Type B pancreatic cell (in vitro differentiated cells): ENCODE results near the gene ANO9. TPM values are rescaled to one million over a fixed set of nuclear protein-coding genes. Genes with fewer than 3 reads are reported as not detected.

Experiments used
- DNase-seq: peaks from one replicate; pipeline ENCODE4 v3.0.0; 2021; ENCODE audit warnings: mixed read lengths; ENCODE audit not compliant: unreplicated experiment; ENCODE audit errors: extremely low spot score
- H3K27ac Mint-ChIP-seq: 2 replicates; pipeline ENCODE4 v1.8.0; 2021; ENCODE audit warnings: mild to moderate bottlenecking, mixed read lengths
- H3K27me3 Mint-ChIP-seq: 2 replicates; pipeline ENCODE4 v1.8.0; 2021; ENCODE audit warnings: mixed read lengths
- H3K36me3 Mint-ChIP-seq: 2 replicates; pipeline ENCODE4 v1.8.0; 2021; ENCODE audit warnings: mixed read lengths
- H3K4me1 Mint-ChIP-seq: one replicate; pipeline ENCODE4 v1.8.0; 2021; ENCODE audit warnings: mixed read lengths; ENCODE audit not compliant: unreplicated experiment
- H3K4me3 Mint-ChIP-seq: 2 replicates; pipeline ENCODE4 v1.8.0; 2021; ENCODE audit warnings: mild to moderate bottlenecking, mixed read lengths
- H3K9me3 Mint-ChIP-seq: 2 replicates; pipeline ENCODE4 v1.8.0; 2021; ENCODE audit warnings: mixed read lengths
- CTCF ChIP-seq: fragments of 200-600 bp; sonication (generic); conservative IDR thresholded peaks from 2 replicates; pipeline ENCODE4 v1.5.0; 2021; ENCODE audit warnings: antibody characterized with exemption, mild to moderate bottlenecking
- total RNA-seq: library from RNA; stranded (reverse); gene quantifications from 2 replicates; pipeline ENCODE4 v1.2.1, GENCODE V29; 2021; ENCODE audit warnings: low replicate concordance

Gene ANO9
- total RNA-seq, 1 donor from 2014 or later: 25.3 TPM

GRCh38 chr11:453564-453963, 11.8 kb upstream of the ANO9 start:
- H3K36me3 Mint-ChIP-seq: peaks cover 11% of the 10 kb centered on the region
- H3K4me1 Mint-ChIP-seq: peaks cover 16% of the 10 kb centered on the region
- peak overlapping the region; percentile 8 for H3K4me3 Mint-ChIP-seq
- no peak for DNase-seq
- H3K9me3 Mint-ChIP-seq: no peaks in the 10 kb centered on the region
- no peak overlapping the region for H3K27ac Mint-ChIP-seq
- no peaks in the 10 kb centered on the region for H3K27me3 Mint-ChIP-seq
- no peak for TF ChIP-seq CTCF

GRCh38 chr11:452916-453527, 11.2 kb upstream of the ANO9 start:
- DNase-seq: no peak
- Mint-ChIP-seq H3K4me3 (peak overlapping the region; percentile 49), H3K27ac (peak overlapping the region; percentile 16), H3K36me3 (peaks cover 11% of the 10 kb centered on the region), H3K9me3 (no peaks in the 10 kb centered on the region), H3K4me1 (peaks cover 16% of the 10 kb centered on the region), H3K27me3 (no peaks in the 10 kb centered on the region)
- no peak for TF ChIP-seq CTCF

DNA sequence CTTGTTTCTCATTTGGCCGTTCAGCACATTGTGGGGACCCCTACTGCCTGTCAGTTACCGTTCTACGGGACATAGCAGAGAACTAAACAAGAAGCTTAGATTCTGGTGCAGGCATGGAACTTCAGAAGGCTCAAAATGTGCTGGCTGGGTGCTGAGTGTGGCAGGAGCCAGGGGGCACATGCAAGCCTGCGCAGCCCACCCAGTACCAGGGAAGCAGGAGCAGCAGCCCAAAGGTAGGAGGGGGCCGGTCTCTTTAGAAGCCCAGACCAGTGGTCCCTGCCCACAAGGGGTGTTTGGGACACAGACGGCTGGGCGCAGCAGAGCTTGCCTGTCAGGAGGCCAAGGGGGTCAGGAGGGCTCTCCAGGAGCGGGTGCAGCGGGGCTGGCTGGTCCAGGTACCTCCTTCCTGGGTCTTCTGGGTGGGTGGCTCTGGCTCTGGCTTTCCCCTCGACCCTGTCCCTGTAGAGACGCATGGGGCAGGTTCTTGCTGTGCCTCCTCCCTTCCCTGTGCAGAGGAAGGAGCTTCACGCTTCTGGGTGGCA, 10.5 kb upstream of the ANO9 start:
- Mint-ChIP-seq H3K9me3 (no peaks in the 10 kb centered on the region), H3K27me3 (no peaks in the 10 kb centered on the region), H3K4me3 (peak overlapping the region; percentile 100), H3K4me1 (peaks cover 12% of the 10 kb centered on the region), H3K36me3 (peaks cover 8% of the 10 kb centered on the region), H3K27ac (no peak overlapping the region)
- TF ChIP-seq CTCF: no peak
- DNase-seq: no peak

DNA sequence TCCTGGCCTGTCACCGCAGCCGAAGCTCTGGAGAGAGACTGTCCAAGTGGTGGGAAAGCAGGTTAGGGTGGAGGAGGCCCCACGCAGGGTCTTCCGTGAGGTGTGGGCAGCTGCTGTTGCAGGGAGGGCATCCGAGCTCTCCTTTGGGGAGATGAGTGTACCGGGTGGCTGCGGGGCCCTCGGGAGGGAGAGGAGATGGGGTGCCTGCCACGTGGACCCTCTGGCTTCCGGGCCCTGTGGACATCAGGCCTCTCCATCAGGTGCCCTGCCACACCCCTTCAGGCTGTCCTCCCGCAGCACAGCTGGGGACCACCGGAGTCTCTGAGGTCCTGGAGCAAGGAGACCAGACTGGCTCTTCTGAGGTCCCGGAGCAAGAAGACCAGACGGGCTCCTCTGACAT, 9.9 kb upstream of the ANO9 start:
- no peaks in the 10 kb centered on the region for H3K27me3 Mint-ChIP-seq
- H3K27ac Mint-ChIP-seq: peak overlapping the region; percentile 95
- H3K4me3 Mint-ChIP-seq: peak overlapping the region; percentile 100
- H3K9me3 Mint-ChIP-seq: no peaks in the 10 kb centered on the region
- H3K36me3 Mint-ChIP-seq: peaks cover 8% of the 10 kb centered on the region
- DNase-seq: no peak
- TF ChIP-seq CTCF: no peak
- H3K4me1 Mint-ChIP-seq: peaks cover 10% of the 10 kb centered on the region

- peaks cover 8% of the 10 kb centered on the region for H3K36me3 Mint-ChIP-seq
- peak; percentile 41 for TF ChIP-seq CTCF
- no peaks in the 10 kb centered on the region for H3K9me3 Mint-ChIP-seq
- no peaks in the 10 kb centered on the region for H3K27me3 Mint-ChIP-seq
- DNase-seq: no peak
- H3K27ac Mint-ChIP-seq: peak overlapping the region; percentile 95
- peak overlapping the region; percentile 100 for H3K4me3 Mint-ChIP-seq
- H3K4me1 Mint-ChIP-seq: peaks cover 10% of the 10 kb centered on the region
These were observed 9.1 kb upstream of the ANO9 start for GRCh38 chr11:450809-451451.
